Smooth muscle cell (in vitro differentiated cells): ENCODE results near the gene CPA2. TPM values are rescaled to one million over a fixed set of nuclear protein-coding genes. Genes with fewer than 3 reads are reported as not detected.

Source experiments
- DNase-seq: peaks from one replicate; lab custom pipeline; 2025; ENCODE audit not compliant: unreplicated experiment; lab: John Stamatoyannopoulos, UW
- H2AFZ ChIP-seq: fragments of 200-600 bp; sonication (generic); 2 replicates; pipeline ENCODE4 v1.6.0; 2016; ENCODE audit warnings: antibody characterized with exemption, low read depth, mild to moderate bottlenecking
- H3F3A ChIP-seq: fragments of 200-600 bp; sonication (generic); 2 replicates; pipeline ENCODE4 v1.6.0; 2017; ENCODE audit warnings: antibody characterized with exemption, low read depth
- H3K27ac ChIP-seq: fragments of 200-600 bp; sonication (generic); 2 replicates; pipeline ENCODE4 v1.5.1; 2016; ENCODE audit warnings: low read depth, mild to moderate bottlenecking
- H3K27me3 ChIP-seq: fragments of 200-600 bp; sonication (generic); 2 replicates; pipeline ENCODE4 v1.6.1; 2016; ENCODE audit warnings: low read depth, mild to moderate bottlenecking
- H3K36me3 ChIP-seq: fragments of 200-600 bp; sonication (generic); 2 replicates; pipeline ENCODE4 v1.5.1; 2016; ENCODE audit warnings: low read depth
- H3K4me1 ChIP-seq: fragments of 200-600 bp; sonication (generic); 2 replicates; pipeline ENCODE4 v1.5.1; 2016; ENCODE audit warnings: low read depth
- H3K4me2 ChIP-seq: fragments of 200-600 bp; sonication (generic); 2 replicates; pipeline ENCODE4 v1.6.0; 2016; ENCODE audit warnings: mild to moderate bottlenecking
- H3K4me3 ChIP-seq: fragments of 200-600 bp; sonication (generic); 2 replicates; pipeline ENCODE4 v1.5.1; 2016; ENCODE audit warnings: mild to moderate bottlenecking
- H3K79me2 ChIP-seq: fragments of 200-600 bp; sonication (generic); 2 replicates; pipeline ENCODE4 v1.6.0; 2016; ENCODE audit warnings: low read depth, mild to moderate bottlenecking
- H3K9ac ChIP-seq: fragments of 200-600 bp; sonication (generic); 2 replicates; pipeline ENCODE4 v1.6.0; 2016; ENCODE audit warnings: low read depth
- H3K9me3 ChIP-seq: fragments of 200-600 bp; sonication (generic); replicated peaks from 2 replicates; pipeline ENCODE4 v1.5.1; 2016; ENCODE audit warnings: low read depth
- H4K20me1 ChIP-seq: fragments of 200-600 bp; sonication (generic); 2 replicates; pipeline ENCODE4 v1.6.0; 2016; ENCODE audit warnings: low read depth
- CTCF ChIP-seq: fragments of 200-600 bp; sonication (generic); IDR thresholded peaks from 2 replicates; pipeline ENCODE4 v1.5.1; 2017; ENCODE audit warnings: borderline replicate concordance, mild to moderate bottlenecking, antibody characterized with exemption; ENCODE audit not compliant: insufficient read depth, poor library complexity, severe bottlenecking
- WGBS: methylation state at CpG from one replicate; pipeline ENCODE4 v1.1.7; 2016; ENCODE audit warnings: low lambda C conversion rate; 5-methylcytosine and 5-hydroxymethylcytosine counted together
- polyA plus RNA-seq: library from polyadenylated mRNA; unstranded; fragments of >200 nt; fragmentation: Nextera tagmentation; extraction: Ambion mirVana; gene quantifications from 2 replicates; pipeline ENCODE4 v1.2.1, GENCODE V29; 2016
- total RNA-seq: library from RNA; depleted of rRNA; stranded (reverse); fragments of >200 nt; gene quantifications from 2 replicates; pipeline ENCODE4 v1.2.3, GENCODE V29; 2014

Gene CPA2
- total and polyA plus RNA-seq, 2 experiments from 2014 or later, result 0.18 TPM; not detected in 1

GRCh38 chr7:130303551-130303950 is 36.9 kb downstream of the CPA2 start:
- no peaks in the 10 kb centered on the region for H3K27me3 ChIP-seq
- H3K4me3 ChIP-seq, result no peak overlapping the region
- no peaks in the 10 kb centered on the region for H3K36me3 ChIP-seq
- no peak overlapping the region for H3K27ac ChIP-seq
- no peak for DNase-seq
- no peaks in the 10 kb centered on the region for H4K20me1 ChIP-seq
- H3K9ac ChIP-seq, result no peak overlapping the region
- H3F3A ChIP-seq, result no peaks in the 10 kb centered on the region
- no peak overlapping the region for H3K4me2 ChIP-seq
- no peak for TF ChIP-seq CTCF
- H3K4me1 ChIP-seq, result no peaks in the 10 kb centered on the region
- H3K79me2 ChIP-seq, result no peaks in the 10 kb centered on the region
- no peak overlapping the region for H2AFZ ChIP-seq
- 97% methylated on average over 5 of the region's 5 CpGs for WGBS
- no peaks in the 10 kb centered on the region for H3K9me3 ChIP-seq

- H2AFZ ChIP-seq, result no peak overlapping the region
- no peaks in the 10 kb centered on the region for H3K4me1 ChIP-seq
- 81% methylated on average over 5 of the region's 5 CpGs for WGBS
- no peaks in the 10 kb centered on the region for H3K9me3 ChIP-seq
- no peak for DNase-seq
- H4K20me1 ChIP-seq, result no peaks in the 10 kb centered on the region
- H3K4me3 ChIP-seq, result no peak overlapping the region
- H3K9ac ChIP-seq, result no peak overlapping the region
- no peaks in the 10 kb centered on the region for H3K27me3 ChIP-seq
- no peaks in the 10 kb centered on the region for H3K79me2 ChIP-seq
- H3K27ac ChIP-seq, result no peak overlapping the region
- no peaks in the 10 kb centered on the region for H3F3A ChIP-seq
- no peaks in the 10 kb centered on the region for H3K36me3 ChIP-seq
- no peak overlapping the region for H3K4me2 ChIP-seq
- TF ChIP-seq CTCF, result no peak
Observed at GRCh38 chr7:130303982-130304381, 37.3 kb downstream of the CPA2 start.

- Histone ChIP-seq H3K36me3 (no peaks in the 10 kb centered on the region), H3K9ac (no peak overlapping the region), H3K27ac (no peak overlapping the region), H3K4me1 (no peaks in the 10 kb centered on the region), H3K4me2 (no peak overlapping the region), H3K27me3 (no peaks in the 10 kb centered on the region), H3F3A (no peaks in the 10 kb centered on the region), H3K4me3 (no peak overlapping the region), H2AFZ (no peak overlapping the region), H4K20me1 (no peaks in the 10 kb centered on the region), H3K79me2 (no peaks in the 10 kb centered on the region), H3K9me3 (no peaks in the 10 kb centered on the region)
- WGBS, result 93% methylated on average over 3 of the region's 3 CpGs
- DNase-seq, result no peak
- no peak for TF ChIP-seq CTCF
Observed at GRCh38 chr7:130304878-130305277, 38.2 kb downstream of the CPA2 start.

- H2AFZ ChIP-seq, result no peak overlapping the region
- H3K9ac ChIP-seq, result no peak overlapping the region
- no peak for DNase-seq
- no peak overlapping the region for H3K27ac ChIP-seq
- no peaks in the 10 kb centered on the region for H3K79me2 ChIP-seq
- H3K36me3 ChIP-seq, result no peaks in the 10 kb centered on the region
- no peaks in the 10 kb centered on the region for H3K9me3 ChIP-seq
- no peaks in the 10 kb centered on the region for H4K20me1 ChIP-seq
- H3K4me3 ChIP-seq, result no peak overlapping the region
- H3K27me3 ChIP-seq, result no peaks in the 10 kb centered on the region
- H3F3A ChIP-seq, result no peaks in the 10 kb centered on the region
- TF ChIP-seq CTCF, result no peak
- 88% methylated on average over 21 of the region's 21 CpGs for WGBS
- no peaks in the 10 kb centered on the region for H3K4me1 ChIP-seq
- H3K4me2 ChIP-seq, result no peak overlapping the region
Observed at GRCh38 chr7:130305433-130306042, 38.9 kb downstream of the CPA2 start.
